Fibroblast of lung (primary cell): ENCODE measurements around the gene FOXI1.

Source experiments
- CTCF ChIP-seq, 2 donors: IDR thresholded peaks in 1 of 2; conservative IDR thresholded peaks in 1 of 2; 1 replicate in 1 of 2; 2 replicates in 1 of 2; pipeline ENCODE4 v1.5.1; 2011 to 2012; ENCODE audit warnings: low read length in 2 of 2, control low read depth in 1 of 2, inconsistent platforms in 1 of 2, low read depth in 1 of 2, mild to moderate bottlenecking in 1 of 2
- EZH2 ChIP-seq: IDR thresholded peaks from 2 replicates; pipeline ENCODE4 v1.5.1; 2012; ENCODE audit warnings: low read length, control low read depth, mild to moderate bottlenecking; ENCODE audit errors: missing control alignments

- TF ChIP-seq CTCF (conservative IDR thresholded peaks at IDR 0.05 in 1 of 2, IDR thresholded peaks at IDR 0.05 in 1 of 2; ENCODE audit: low read depth in 1 of 2, low read length in 2 of 2) = no peak
- no peak for TF ChIP-seq EZH2
Measured at GRCh38 chr5:170059221-170059620, 46.5 kb upstream of the FOXI1 start.
